OCI-LY1 (cell line): ENCODE results near the gene TSPYL1.

Experiments used
- EZH2 ChIP-seq: fragments of 200-600 bp; sonication (generic), shearing (Covaris generic); IDR thresholded peaks from 2 replicates; pipeline ENCODE4 v1.8.0; 2017; ENCODE audit warnings: borderline replicate concordance, mixed run types, mild to moderate bottlenecking, antibody characterized with exemption, low read length, moderate library complexity, mixed read lengths
- TF ChIP-seq, protein P1 (sequence below): fragments of 200-600 bp; sonication (generic), shearing (Covaris generic); IDR thresholded peaks from 2 replicates; pipeline ENCODE4 v1.5.1; 2017; ENCODE audit warnings: mild to moderate bottlenecking, antibody characterized with exemption, low read length, moderate library complexity, mixed read lengths

GRCh38 chr6:116307001-116307400 is 27.3 kb upstream of the TSPYL1 start:
- TF ChIP-seq, protein P1, sequence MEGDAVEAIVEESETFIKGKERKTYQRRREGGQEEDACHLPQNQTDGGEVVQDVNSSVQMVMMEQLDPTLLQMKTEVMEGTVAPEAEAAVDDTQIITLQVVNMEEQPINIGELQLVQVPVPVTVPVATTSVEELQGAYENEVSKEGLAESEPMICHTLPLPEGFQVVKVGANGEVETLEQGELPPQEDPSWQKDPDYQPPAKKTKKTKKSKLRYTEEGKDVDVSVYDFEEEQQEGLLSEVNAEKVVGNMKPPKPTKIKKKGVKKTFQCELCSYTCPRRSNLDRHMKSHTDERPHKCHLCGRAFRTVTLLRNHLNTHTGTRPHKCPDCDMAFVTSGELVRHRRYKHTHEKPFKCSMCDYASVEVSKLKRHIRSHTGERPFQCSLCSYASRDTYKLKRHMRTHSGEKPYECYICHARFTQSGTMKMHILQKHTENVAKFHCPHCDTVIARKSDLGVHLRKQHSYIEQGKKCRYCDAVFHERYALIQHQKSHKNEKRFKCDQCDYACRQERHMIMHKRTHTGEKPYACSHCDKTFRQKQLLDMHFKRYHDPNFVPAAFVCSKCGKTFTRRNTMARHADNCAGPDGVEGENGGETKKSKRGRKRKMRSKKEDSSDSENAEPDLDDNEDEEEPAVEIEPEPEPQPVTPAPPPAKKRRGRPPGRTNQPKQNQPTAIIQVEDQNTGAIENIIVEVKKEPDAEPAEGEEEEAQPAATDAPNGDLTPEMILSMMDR = no peak
- TF ChIP-seq EZH2 = no peak
